HG02884 (cell line): Measurements from ENCODE around the gene CD200R1L.

Source experiments
- ATAC-seq: cut with Tn5 transposase; IDR thresholded peaks from one replicate; pipeline ENCODE4 v1.9.1; 2021; ENCODE audit warnings: mild to moderate bottlenecking, moderate library complexity; ENCODE audit not compliant: unreplicated experiment

The CD200R1L gene

DNA sequence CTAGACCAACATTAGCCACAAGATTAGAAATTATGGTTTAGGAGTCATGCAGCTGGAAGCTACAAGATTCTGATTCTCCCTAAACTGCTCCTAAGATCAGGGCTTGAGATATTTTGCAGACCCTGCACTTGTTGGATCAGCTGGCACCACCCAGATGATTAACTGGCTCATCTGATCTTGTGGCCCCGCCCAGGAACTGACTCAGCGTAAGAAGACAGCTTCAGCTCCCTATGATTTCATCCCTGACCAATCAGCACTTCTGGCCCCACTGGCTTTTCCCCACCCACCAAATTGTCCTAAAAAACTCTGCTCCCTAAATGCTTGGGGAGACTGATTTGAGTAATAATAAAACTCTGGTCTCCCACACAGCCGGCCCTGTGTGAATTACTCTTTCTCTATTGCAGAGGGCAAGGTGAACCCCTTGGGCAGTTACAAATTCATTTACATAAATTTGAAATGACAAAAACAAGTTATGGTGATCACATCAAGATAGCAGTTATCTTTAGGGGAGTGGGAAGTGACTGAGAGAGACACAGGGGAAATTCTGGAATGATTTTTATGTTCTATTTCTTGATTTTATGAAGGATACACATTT, 76.5 kb downstream of the CD200R1L start:
- ATAC-seq, result no peak

DNA sequence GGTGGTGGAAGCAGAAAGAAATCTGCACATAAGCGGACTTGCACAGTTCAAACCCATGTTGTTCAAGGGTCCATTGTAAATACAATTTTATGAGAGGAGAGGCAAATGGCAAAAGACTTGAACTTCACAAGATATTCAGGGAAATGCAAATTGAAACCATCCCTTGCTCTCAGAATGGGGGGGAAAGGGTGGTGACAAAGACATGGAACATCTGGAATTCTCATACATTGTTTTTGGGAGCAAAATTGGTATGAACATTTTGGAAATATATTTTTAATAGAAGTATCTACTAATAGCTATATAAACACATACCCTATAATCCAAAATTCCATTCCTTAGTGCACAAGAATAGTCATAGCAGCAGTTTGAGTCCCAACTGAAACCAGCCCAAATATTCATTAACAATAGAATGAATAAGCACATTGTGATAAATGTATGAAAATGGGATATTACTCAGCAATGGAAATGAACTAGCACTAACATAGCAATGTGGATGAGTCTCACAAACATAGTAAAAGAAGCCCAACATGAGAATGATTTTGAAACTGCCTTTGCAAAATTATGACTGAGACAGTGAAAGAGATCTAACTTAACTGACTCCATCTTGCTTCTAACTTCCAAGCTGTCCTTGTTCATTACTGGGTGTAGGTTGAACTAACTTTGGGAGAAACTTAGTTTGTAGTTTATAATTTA, 77.2 kb downstream of the CD200R1L start:
- ATAC-seq, result no peak

DNA sequence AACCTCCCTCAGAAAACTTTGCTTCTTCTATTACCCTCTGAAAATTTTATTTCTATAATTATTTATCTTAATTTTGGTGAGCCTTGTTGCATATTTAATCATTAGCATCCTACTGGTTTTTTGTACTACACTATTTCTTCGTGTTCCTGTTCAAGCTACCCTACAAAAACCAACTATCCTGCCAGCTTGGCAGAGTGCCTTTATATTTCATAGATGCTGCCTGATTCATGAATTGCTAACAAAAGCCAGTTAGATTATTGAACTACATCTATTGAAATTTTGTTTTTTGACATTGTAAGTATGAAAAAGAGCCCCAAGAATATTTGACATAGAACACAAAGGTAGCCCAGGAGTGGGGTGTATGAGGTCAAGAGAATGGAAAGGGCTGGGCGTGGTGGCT, 78.9 kb downstream of the CD200R1L start:
- no peak for ATAC-seq

DNA sequence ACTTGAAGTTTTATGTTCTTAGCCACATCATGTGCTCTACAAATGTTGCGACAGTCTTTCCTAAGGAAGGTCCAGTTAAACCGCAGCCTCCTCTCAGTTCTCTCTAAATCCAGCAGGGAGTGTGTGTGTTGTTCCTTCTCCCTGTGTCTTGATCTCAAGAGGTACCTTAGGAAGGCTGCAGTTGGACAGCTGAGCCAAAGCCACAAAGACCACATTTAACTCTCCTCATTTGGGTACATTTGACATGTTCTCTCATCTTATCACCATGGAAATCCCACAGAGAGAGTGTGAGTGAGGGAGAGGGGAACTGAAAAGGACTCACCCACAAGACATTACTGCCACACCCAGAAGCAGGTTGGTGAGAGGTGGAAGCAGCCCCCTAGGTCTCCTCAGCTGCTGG, 79.5 kb downstream of the CD200R1L start:
- peak; percentile 83 for ATAC-seq
